ENCODE results near the gene CD38. TPM values are rescaled to one million over a fixed set of nuclear protein-coding genes. Genes with fewer than 3 reads are reported as not detected.

The CD38 gene
- total and polyA plus RNA-seq, 2 of the 13 experiments (the other 11 are each of a cell fraction or from before 2014, with no cell fraction given): not detected

DNA sequence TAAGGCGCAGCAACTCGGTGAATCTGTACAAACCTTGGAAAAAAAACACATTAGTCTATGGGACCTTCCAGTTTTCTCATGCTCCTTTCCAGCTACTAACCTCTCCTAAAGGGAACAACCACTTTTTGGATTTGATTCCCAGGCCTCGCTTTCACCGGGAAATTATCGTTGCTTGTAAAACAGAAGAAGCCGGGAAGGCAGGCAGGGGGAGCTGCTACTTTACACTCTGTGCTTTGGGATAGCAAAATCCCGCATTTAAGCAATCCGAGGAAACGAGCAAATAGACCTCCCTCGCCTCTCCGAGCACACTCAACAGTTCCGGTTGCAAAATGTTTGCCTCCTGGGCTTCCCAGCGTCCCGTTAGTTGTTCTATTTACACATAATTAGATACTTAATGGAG, 1.2 kb downstream of the CD38 start (continued):
- TF ChIP-seq, protein P1, sequence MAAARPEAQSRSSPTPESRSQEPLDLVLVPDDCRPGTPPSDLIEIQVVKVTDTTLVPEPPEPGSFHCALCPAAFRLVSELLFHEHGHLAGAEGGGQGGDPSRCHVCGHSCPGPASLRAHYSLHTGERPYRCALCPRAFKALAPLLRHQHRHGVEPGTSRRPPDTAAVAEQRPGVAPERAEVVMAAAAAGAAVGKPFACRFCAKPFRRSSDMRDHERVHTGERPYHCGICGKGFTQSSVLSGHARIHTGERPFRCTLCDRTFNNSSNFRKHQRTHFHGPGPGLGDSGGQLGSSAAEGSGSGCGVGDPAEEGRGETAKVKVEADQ (CRISPR knock-in tag; IDR thresholded peaks at IDR 0.05; ENCODE audit: borderline replicate concordance): no peak
- TF ChIP-seq LCORL (IDR thresholded peaks at IDR 0.05): no peak
- TF ChIP-seq LCORL (CRISPR knock-in tag; IDR thresholded peaks at IDR 0.05): peak; percentile 44; the same call in 1 of the 2 replicates
- no peak for TF ChIP-seq RAD51 (IDR thresholded peaks at IDR 0.05; ENCODE audit: borderline replicate concordance)
- no peak for TF ChIP-seq MTA1 (CRISPR knock-in tag; IDR thresholded peaks at IDR 0.05; ENCODE audit: borderline replicate concordance)
- no peak for TF ChIP-seq PCBP1 (IDR thresholded peaks at IDR 0.05; ENCODE audit: borderline replicate concordance, low read depth, low read length)
- TF ChIP-seq ZNF281 (CRISPR knock-in tag; IDR thresholded peaks at IDR 0.05; ENCODE audit: borderline replicate concordance): no peak
- no peak for TF ChIP-seq BRF2 (CRISPR knock-in tag; IDR thresholded peaks at IDR 0.05)
- TF ChIP-seq ZNF510 (CRISPR knock-in tag; IDR thresholded peaks at IDR 0.05; ENCODE audit: low read depth): no peak
- TF ChIP-seq ATRX (CRISPR knock-in tag; IDR thresholded peaks at IDR 0.05; ENCODE audit: borderline replicate concordance): no peak
- no peak for TF ChIP-seq HES4 (CRISPR knock-in tag; IDR thresholded peaks at IDR 0.05; ENCODE audit: borderline replicate concordance)
- TF ChIP-seq ZNF337 (CRISPR knock-in tag; IDR thresholded peaks at IDR 0.05; ENCODE audit: borderline replicate concordance, low read depth): no peak
- TF ChIP-seq CHD2 (IDR thresholded peaks at IDR 0.05; ENCODE audit: low read depth, low read length): no peak
- TF ChIP-seq ZMAT3 (CRISPR knock-in tag; conservative IDR thresholded peaks at IDR 0.05): no peak
- TF ChIP-seq ZMYM2 (CRISPR knock-in tag; IDR thresholded peaks at IDR 0.05): no peak
- no peak for TF ChIP-seq GFI1 (CRISPR knock-in tag; IDR thresholded peaks at IDR 0.05; ENCODE audit: borderline replicate concordance)
